Adrenal gland (tissue), 5 donors: Measurements from ENCODE around the gene INPP5A.

ENCODE experiments used
- CTCF ChIP-seq, 6 experiments: fragments of 450-650 bp in 4 of 6; fragments of 200-600 bp in 2 of 6; sonication (generic) in 1 of 6; IDR thresholded peaks; 1 replicate in 5 of 6; 2 replicates in 1 of 6; pipeline versions ENCODE4 v1.5.1 to v1.8.0; 2016 to 2021; ENCODE audit warnings: antibody characterized with exemption in 6 of 6, mild to moderate bottlenecking in 2 of 6, moderate library complexity in 1 of 6
- POLR2A ChIP-seq, 2 donors: fragments of 450-650 bp; IDR thresholded peaks; one replicate each; pipeline ENCODE4 v1.6.1; 2017; ENCODE audit warnings: antibody characterized with exemption in 2 of 2, mild to moderate bottlenecking in 2 of 2, moderate library complexity in 1 of 2
- donor health status: DM: no; HTN: no; CAD: no.

GRCh38 chr10:132729810-132730572 lies 192.4 kb downstream of the INPP5A start:
- TF ChIP-seq CTCF (IDR thresholded peaks at IDR 0.05), result no peak
- TF ChIP-seq POLR2A (IDR thresholded peaks at IDR 0.05), result no peak
